ENCODE results near the gene DCTN3.

Gene DCTN3

DNA sequence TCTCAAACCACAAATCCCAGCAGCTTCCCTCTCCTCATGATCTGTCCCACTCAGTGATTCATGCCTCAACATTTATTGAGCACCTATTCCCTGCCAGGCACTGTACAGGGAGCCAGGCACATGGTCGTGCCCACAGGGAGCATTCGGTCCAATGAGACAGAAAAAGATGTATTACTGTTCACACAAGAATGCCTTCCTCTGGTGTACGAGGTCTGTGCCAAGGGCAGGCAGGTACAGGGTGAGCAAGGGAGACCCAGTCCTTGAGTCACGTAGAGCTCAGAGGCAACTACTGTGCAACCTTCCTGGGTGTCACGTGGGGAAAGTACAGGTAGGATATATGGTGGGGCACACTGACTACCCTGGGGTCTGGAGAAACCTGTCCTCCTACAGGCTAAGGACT is 35.3 kb downstream of the DCTN3 start:
- no peak overlapping the region for H3K4me3 ChIP-seq (ENCODE audit: low read depth, low read length)
- no peak overlapping the region for H3K27ac ChIP-seq
- TF ChIP-seq, protein P1, sequence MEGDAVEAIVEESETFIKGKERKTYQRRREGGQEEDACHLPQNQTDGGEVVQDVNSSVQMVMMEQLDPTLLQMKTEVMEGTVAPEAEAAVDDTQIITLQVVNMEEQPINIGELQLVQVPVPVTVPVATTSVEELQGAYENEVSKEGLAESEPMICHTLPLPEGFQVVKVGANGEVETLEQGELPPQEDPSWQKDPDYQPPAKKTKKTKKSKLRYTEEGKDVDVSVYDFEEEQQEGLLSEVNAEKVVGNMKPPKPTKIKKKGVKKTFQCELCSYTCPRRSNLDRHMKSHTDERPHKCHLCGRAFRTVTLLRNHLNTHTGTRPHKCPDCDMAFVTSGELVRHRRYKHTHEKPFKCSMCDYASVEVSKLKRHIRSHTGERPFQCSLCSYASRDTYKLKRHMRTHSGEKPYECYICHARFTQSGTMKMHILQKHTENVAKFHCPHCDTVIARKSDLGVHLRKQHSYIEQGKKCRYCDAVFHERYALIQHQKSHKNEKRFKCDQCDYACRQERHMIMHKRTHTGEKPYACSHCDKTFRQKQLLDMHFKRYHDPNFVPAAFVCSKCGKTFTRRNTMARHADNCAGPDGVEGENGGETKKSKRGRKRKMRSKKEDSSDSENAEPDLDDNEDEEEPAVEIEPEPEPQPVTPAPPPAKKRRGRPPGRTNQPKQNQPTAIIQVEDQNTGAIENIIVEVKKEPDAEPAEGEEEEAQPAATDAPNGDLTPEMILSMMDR (IDR thresholded peaks at IDR 0.05): no peak
- no peaks in the 10 kb centered on the region for H3K9me3 ChIP-seq (ENCODE audit: control insufficient read depth, low read length)
- H2AFZ ChIP-seq: no peak overlapping the region
- no peaks in the 10 kb centered on the region for H3K79me2 ChIP-seq
- no peaks in the 10 kb centered on the region for H3K36me3 ChIP-seq (ENCODE audit: control insufficient read depth, insufficient read depth, low read length)
- H3K27me3 ChIP-seq (ENCODE audit: control insufficient read depth, insufficient read depth, low read length): peaks cover 5% of the 10 kb centered on the region
- H3K4me2 ChIP-seq (ENCODE audit: low read length): no peak overlapping the region
- H3K9ac ChIP-seq: no peak overlapping the region
- no peaks in the 10 kb centered on the region for H3K4me1 ChIP-seq

DNA sequence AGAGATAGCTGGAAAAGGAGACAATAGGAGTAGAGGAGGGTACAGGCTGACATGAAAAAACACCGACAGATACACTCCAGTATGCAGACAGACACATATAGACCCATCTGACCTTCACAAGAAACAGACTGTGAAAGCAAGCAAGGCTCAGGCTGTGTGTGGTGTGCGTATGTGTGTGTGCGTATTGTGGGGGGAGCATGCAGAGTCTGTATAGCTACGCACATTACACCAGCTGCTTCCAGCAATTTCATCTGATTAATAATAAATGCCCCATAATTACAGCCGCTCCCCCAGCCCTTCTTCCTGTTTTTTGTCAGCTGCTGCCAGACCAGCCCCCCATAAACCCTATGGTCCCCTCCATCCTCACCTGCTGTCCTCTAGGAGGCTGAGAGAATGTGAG is 37.5 kb downstream of the DCTN3 start:
- Histone ChIP-seq H2AFZ (no peak overlapping the region), H3K27me3 (ENCODE audit: control insufficient read depth, insufficient read depth, low read length) (peaks cover 3% of the 10 kb centered on the region), H3K4me3 (ENCODE audit: low read depth, low read length) (no peak overlapping the region), H3K9ac (no peak overlapping the region), H3K9me3 (ENCODE audit: control insufficient read depth, low read length) (no peaks in the 10 kb centered on the region), H3K4me1 (no peaks in the 10 kb centered on the region), H3K27ac (no peak overlapping the region), H3K36me3 (ENCODE audit: control insufficient read depth, insufficient read depth, low read length) (no peaks in the 10 kb centered on the region), H3K4me2 (ENCODE audit: low read length) (no peak overlapping the region), H3K79me2 (no peaks in the 10 kb centered on the region)
- TF ChIP-seq, protein P1 (IDR thresholded peaks at IDR 0.05): no peak

DNA sequence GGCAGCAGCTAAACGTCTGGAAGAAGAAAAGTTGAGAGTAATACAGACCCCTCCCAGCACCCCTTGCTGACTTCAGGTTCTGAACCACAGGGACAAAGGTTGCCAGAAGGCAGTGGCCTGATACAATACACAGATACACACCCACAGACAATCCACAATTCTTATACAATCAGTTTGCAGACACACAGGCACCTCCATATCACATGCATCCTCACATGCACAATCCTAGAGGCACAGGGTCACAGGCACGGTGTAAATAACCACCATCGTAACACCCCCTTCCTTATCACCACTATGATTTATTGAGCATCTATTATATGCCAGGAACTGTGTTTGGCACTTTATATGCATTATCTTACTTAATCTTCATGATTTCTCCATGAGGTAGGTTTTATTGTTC is 39.0 kb downstream of the DCTN3 start:
- Histone ChIP-seq H3K79me2 (no peaks in the 10 kb centered on the region), H3K4me2 (ENCODE audit: low read length) (no peak overlapping the region), H3K27ac (no peak overlapping the region), H3K4me3 (ENCODE audit: low read depth, low read length) (no peak overlapping the region), H3K9me3 (ENCODE audit: control insufficient read depth, low read length) (no peaks in the 10 kb centered on the region), H3K9ac (no peak overlapping the region), H3K4me1 (no peaks in the 10 kb centered on the region), H3K36me3 (ENCODE audit: control insufficient read depth, insufficient read depth, low read length) (no peaks in the 10 kb centered on the region), H2AFZ (no peak overlapping the region), H3K27me3 (ENCODE audit: control insufficient read depth, insufficient read depth, low read length) (peaks cover 3% of the 10 kb centered on the region)
- TF ChIP-seq, protein P1 (IDR thresholded peaks at IDR 0.05): no peak

DNA sequence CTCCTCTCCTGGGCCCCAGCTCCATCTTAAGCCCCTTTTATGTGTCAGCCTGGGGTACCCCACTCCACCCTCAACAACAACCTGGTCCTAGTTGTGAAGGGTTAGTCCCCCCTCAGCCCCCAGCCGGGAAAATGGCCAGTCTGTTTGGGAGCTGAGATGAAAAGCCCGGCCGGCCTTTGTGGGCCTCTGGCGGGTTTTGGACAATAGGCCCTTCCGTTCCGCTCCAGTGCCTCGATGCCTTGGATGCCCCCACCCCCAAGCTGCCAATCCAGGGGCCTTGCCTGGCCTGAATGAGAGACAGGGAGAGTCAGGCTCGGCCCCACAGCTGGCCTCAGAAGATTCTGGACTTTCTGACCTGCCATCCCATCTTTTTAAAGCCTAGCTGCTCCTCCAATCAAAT is 39.9 kb downstream of the DCTN3 start:
- Histone ChIP-seq H3K4me2 (ENCODE audit: low read length) (no peak overlapping the region), H3K79me2 (no peaks in the 10 kb centered on the region), H3K9me3 (ENCODE audit: control insufficient read depth, low read length) (no peaks in the 10 kb centered on the region), H3K4me3 (ENCODE audit: low read depth, low read length) (no peak overlapping the region), H3K9ac (no peak overlapping the region), H3K27me3 (ENCODE audit: control insufficient read depth, insufficient read depth, low read length) (peaks cover 3% of the 10 kb centered on the region), H2AFZ (no peak overlapping the region), H3K27ac (no peak overlapping the region), H3K36me3 (ENCODE audit: control insufficient read depth, insufficient read depth, low read length) (no peaks in the 10 kb centered on the region), H3K4me1 (no peaks in the 10 kb centered on the region)
- TF ChIP-seq, protein P1 (IDR thresholded peaks at IDR 0.05): no peak

DNA sequence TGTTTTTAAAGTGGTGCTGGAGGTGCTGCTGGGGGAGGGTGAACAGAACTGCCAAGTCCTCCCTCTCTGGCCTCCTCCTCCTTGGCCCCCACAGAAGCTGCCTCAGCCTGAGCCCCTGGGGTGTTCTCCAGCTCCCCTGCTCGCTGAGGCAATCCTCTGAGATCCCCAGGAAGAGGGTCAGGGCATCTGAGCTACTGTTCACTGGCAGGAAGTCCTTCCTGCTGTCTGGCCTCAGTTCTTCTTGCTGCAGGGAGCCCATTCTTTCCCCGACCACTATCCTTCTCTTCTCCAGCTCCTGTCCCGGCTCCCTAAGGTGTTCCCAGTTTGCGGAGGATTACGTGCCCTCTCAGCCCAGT is 40.5 kb downstream of the DCTN3 start:
- no peak overlapping the region for H3K27ac ChIP-seq
- H3K4me2 ChIP-seq (ENCODE audit: low read length): no peak overlapping the region
- H3K4me1 ChIP-seq: no peaks in the 10 kb centered on the region
- no peak overlapping the region for H3K4me3 ChIP-seq (ENCODE audit: low read depth, low read length)
- H3K9ac ChIP-seq: no peak overlapping the region
- H2AFZ ChIP-seq: no peak overlapping the region
- H3K9me3 ChIP-seq (ENCODE audit: control insufficient read depth, low read length): no peaks in the 10 kb centered on the region
- TF ChIP-seq, protein P1 (IDR thresholded peaks at IDR 0.05): no peak
- no peaks in the 10 kb centered on the region for H3K79me2 ChIP-seq
- H3K27me3 ChIP-seq (ENCODE audit: control insufficient read depth, insufficient read depth, low read length): peaks cover 3% of the 10 kb centered on the region
- H3K36me3 ChIP-seq (ENCODE audit: control insufficient read depth, insufficient read depth, low read length): no peaks in the 10 kb centered on the region

Data from parathyroid adenoma (tissue), 2 donors.